ENCODE results near the gene CDH3. TPM values are rescaled to one million over a fixed set of nuclear protein-coding genes. Genes with fewer than 3 reads are reported as not detected.

Gene CDH3
- total and polyA plus RNA-seq, 2 of the 13 experiments (the other 11 are each of a cell fraction or from before 2014, with no cell fraction given) = 0.11 TPM; not detected in 1

DNA sequence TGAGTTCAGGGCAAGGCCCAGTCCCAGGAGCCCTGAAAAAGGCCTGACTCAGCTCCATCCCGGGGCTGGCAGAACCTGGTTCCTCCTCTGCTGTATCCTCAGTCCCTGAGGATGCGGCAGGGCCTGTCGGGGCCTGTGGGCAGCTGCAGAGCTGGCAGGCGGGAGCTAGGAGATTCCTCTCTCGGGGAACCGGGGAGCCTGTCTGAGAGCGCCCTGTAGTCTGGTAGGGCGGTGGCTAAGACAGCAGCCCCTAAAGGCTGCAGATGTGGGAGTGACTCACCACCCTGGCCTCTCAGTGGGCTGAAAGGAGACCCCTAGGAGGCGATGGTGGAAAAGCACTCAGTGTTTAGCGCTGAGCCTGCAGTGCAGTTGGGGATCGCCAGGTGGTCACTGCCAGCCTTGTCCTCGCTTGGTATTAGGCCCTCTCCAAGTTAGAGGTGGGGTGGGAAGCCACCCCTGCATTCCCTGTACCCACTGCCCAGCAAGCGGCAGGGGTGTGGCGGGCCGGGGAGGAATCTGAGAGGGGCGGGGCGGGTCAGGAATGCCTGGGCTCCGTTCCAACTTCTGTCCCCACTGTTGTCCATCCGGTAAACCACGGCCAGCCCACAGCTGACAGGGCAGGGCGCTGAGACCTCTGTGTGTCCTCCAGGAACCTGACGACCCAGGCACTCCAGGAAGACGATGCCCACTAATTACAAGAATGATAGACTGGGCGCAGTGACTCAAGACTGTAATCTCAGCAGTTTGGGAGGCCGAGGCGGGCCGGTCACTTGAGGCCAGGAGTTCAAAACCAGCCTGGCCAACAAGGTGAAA, 62.4 kb downstream of the CDH3 start (continued):
- TF ChIP-seq, protein P1, sequence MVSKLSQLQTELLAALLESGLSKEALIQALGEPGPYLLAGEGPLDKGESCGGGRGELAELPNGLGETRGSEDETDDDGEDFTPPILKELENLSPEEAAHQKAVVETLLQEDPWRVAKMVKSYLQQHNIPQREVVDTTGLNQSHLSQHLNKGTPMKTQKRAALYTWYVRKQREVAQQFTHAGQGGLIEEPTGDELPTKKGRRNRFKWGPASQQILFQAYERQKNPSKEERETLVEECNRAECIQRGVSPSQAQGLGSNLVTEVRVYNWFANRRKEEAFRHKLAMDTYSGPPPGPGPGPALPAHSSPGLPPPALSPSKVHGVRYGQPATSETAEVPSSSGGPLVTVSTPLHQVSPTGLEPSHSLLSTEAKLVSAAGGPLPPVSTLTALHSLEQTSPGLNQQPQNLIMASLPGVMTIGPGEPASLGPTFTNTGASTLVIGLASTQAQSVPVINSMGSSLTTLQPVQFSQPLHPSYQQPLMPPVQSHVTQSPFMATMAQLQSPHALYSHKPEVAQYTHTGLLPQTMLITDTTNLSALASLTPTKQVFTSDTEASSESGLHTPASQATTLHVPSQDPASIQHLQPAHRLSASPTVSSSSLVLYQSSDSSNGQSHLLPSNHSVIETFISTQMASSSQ (IDR thresholded peaks at IDR 0.05; ENCODE audit: low read depth) = no peak
- TF ChIP-seq, protein P1 (CRISPR knock-in tag; IDR thresholded peaks at IDR 0.05; ENCODE audit: borderline replicate concordance) = no peak
- TF ChIP-seq ZNF547 (CRISPR knock-in tag; IDR thresholded peaks at IDR 0.05) = no peak
- 0 out of 2 replicates have a peak, but pooled peaks have one; percentile 54 for TF ChIP-seq EED (CRISPR knock-in tag; IDR thresholded peaks at IDR 0.05)
- no peak for TF ChIP-seq RFX3 (CRISPR knock-in tag; IDR thresholded peaks at IDR 0.05)
- TF ChIP-seq KDM3A (CRISPR knock-in tag; IDR thresholded peaks at IDR 0.05; ENCODE audit: low read depth) = no peak
- TF ChIP-seq, protein P2, sequence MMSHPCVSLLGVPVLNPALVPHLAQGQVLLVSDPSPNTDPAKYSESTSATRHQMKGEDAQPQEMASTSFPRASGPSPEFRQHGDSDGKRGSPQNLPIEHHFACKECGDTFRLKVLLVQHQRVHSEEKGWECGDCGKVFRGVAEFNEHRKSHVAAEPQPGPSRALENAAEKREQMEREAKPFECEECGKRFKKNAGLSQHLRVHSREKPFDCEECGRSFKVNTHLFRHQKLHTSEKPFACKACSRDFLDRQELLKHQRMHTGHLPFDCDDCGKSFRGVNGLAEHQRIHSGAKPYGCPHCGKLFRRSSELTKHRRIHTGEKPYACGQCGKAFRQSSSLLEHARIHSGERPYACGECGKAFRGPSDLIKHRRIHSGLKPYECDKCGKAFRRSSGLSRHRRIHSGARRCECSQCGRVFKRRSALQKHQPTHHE (CRISPR knock-in tag; IDR thresholded peaks at IDR 0.05; ENCODE audit: borderline replicate concordance) = no peak
- TF ChIP-seq, protein P3, sequence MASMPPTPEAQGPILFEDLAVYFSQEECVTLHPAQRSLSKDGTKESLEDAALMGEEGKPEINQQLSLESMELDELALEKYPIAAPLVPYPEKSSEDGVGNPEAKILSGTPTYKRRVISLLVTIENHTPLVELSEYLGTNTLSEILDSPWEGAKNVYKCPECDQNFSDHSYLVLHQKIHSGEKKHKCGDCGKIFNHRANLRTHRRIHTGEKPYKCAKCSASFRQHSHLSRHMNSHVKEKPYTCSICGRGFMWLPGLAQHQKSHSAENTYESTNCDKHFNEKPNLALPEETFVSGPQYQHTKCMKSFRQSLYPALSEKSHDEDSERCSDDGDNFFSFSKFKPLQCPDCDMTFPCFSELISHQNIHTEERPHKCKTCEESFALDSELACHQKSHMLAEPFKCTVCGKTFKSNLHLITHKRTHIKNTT (CRISPR knock-in tag; IDR thresholded peaks at IDR 0.05) = no peak
- TF ChIP-seq SNAI1 (CRISPR knock-in tag; IDR thresholded peaks at IDR 0.05; ENCODE audit: borderline replicate concordance) = no peak
- TF ChIP-seq SRF (IDR thresholded peaks at IDR 0.05; ENCODE audit: low read depth, low read length) = no peak
- no peak for TF ChIP-seq HHEX (CRISPR knock-in tag; IDR thresholded peaks at IDR 0.05)
- no peak for TF ChIP-seq ZNF788 (CRISPR knock-in tag; IDR thresholded peaks at IDR 0.05; ENCODE audit: borderline replicate concordance)
- 0 out of 2 replicates have a peak, but pooled peaks have one; percentile 10 for TF ChIP-seq ZNF205 (CRISPR knock-in tag; IDR thresholded peaks at IDR 0.05)
- TF ChIP-seq ZFP1 (CRISPR knock-in tag; IDR thresholded peaks at IDR 0.05) = no peak
- TF ChIP-seq FOXK2 (IDR thresholded peaks at IDR 0.05) = no peak
- no peak for TF ChIP-seq PAX8 (CRISPR knock-in tag; IDR thresholded peaks at IDR 0.05; ENCODE audit: borderline replicate concordance)
- TF ChIP-seq, protein P4, sequence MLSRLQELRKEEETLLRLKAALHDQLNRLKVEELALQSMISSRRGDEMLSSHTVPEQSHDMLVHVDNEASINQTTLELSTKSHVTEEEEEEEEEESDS (CRISPR knock-in tag; IDR thresholded peaks at IDR 0.05; ENCODE audit: borderline replicate concordance) = no peak
- peak; percentile 58; the same call in 1 of the 2 replicates for TF ChIP-seq PHF21A (CRISPR knock-in tag; IDR thresholded peaks at IDR 0.05)
- TF ChIP-seq, protein P5, sequence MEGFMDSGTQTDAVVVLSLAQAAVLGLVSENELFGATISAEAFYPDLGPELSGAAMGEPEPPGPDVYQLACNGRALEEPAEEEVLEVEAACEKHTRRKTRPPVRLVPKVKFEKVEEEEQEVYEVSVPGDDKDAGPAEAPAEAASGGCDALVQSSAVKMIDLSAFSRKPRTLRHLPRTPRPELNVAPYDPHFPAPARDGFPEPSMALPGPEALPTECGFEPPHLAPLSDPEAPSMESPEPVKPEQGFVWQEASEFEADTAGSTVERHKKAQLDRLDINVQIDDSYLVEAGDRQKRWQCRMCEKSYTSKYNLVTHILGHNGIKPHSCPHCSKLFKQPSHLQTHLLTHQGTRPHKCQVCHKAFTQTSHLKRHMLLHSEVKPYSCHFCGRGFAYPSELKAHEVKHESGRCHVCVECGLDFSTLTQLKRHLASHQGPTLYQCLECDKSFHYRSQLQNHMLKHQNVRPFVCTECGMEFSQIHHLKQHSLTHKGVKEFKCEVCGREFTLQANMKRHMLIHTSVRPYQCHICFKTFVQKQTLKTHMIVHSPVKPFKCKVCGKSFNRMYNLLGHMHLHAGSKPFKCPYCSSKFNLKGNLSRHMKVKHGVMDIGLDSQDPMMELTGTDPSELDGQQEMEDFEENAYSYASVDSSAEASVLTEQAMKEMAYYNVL (CRISPR knock-in tag; IDR thresholded peaks at IDR 0.05; ENCODE audit: borderline replicate concordance) = peak; percentile 41; the same call in 1 of the 2 replicates
